HUDEP-2 (cell line): ENCODE measurements around the gene MLH1.
"Not testable (repeated sequence)": the region's sequence is repeated elsewhere in the genome, so short reads cannot be mapped to it uniquely, and the experiment has no call there.

Source experiments
- DNase-seq, 76 experiments: peaks; one replicate each; lab custom pipeline; 2025; ENCODE audit not compliant: unreplicated experiment in 76 of 76; lab: John Stamatoyannopoulos, UW

MLH1 gene

DNA sequence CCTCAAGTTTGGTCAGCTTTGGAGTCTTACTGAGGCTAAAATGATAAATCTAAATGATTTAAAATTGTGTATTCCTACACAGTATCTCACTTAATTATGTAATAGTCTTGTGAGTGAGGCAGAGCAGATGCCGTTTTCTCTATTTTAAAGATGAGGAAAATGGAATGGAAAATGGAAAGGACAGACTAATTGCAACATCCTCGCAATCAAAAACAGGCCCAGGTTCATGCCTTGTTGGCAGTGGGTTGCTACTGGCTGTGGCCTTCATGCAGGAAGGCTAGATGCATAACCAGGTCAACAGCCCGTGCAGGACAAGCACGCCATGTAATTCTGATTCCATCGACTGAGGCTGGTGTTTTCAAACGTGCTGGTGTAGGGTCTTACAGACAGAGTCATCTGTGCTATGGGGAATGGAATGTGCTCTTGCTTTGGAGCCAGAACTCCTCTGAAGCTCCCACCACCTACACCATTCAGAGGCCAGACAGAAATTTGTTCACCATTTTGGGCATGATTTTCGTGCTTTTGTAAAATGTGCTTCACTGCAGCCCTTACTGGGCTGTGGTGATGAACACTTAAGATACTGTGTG, 37.9 kb downstream of the MLH1 start:
- DNase-seq = no peak

DNA sequence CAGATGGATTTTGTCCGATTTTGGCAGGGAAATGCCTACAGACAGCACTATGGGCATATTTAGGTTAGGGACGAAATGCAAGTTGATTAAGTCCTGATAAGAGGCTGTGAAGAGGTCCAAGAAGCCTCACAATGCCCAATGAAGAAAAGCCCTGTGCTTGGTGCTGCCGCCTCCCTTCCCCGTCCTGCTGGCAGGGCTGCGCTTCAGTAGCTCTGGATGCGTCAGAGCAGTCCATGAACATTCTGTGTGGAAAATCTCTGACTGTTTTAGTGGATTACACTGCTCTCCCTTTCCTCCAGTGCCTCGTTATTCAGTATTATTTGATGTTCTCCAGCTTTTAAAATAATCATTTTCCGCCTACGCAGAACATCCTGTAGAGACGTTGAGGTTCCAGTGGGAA, 39.6 kb downstream of the MLH1 start:
- DNase-seq = no peak

DNA sequence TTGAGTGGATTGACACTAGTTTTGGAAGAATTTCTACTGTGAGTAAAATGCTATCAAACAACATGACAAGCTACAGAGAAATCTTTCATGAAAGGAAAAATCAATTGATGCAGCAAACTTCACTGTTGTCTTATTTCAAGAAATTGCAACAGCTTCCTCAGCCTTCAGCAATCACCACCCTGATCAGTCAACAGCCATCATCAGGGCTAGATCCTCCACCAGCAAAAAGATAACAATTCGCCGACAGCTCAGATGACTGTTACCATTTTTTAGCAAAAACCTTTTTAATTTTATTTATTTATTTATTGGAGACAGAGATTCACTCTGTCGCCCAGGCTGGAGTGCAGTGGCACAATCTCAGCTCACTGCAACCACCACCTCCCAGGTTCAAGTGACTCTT, 44.0 kb downstream of the MLH1 start:
- DNase-seq = no peak

DNA sequence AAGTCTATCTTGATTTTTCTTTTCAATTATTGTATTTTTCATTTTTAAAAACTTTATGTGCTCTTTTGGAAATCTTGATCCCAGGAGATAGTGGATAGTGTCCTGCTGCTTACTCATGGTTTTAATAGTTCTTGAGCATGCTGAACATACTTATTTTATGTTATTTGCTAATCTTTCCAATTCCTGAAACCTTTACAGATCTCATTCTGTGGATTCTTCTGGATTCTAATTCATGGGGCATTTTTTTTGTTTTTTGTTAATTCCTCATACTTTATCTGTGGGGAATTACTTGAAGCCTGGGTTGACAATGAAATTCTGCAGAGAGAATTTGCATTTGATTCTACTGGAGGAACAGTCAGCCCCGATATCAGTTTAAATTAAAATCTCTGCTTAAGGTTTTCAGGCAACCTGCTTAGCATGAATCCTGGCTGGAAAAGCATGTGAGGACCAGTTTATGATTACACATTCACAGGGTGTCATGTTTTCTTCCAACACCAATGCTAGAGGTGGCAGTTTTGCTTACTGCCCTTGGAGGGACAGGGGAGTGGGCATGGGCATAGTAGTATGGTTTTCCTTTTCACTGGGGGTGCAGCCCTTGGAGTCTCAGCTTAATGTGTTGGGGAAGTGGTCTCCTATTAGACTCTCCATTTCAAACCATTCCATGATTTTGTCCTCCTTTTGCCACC, 46.0 kb downstream of the MLH1 start:
- no peak for DNase-seq

DNA sequence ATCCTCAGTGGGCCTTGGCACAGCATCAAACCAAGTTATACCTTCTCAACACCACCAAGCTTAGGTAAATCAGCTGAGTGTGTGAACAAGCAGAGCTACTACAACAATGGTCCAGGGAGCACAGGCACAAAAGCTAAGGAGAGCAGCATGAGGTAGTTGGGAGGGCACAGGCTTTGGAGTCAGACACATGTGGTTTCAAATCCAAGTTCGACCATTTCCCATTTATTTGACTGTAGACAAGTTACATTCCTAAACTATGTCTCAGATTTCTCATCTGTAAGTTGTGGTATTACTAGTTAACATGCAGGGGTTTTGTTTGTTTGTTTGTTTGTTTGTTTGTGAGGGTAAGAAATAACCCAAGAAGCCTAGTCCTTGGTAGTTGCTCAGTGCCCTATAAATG, 46.9 kb downstream of the MLH1 start:
- no peak for DNase-seq

DNA sequence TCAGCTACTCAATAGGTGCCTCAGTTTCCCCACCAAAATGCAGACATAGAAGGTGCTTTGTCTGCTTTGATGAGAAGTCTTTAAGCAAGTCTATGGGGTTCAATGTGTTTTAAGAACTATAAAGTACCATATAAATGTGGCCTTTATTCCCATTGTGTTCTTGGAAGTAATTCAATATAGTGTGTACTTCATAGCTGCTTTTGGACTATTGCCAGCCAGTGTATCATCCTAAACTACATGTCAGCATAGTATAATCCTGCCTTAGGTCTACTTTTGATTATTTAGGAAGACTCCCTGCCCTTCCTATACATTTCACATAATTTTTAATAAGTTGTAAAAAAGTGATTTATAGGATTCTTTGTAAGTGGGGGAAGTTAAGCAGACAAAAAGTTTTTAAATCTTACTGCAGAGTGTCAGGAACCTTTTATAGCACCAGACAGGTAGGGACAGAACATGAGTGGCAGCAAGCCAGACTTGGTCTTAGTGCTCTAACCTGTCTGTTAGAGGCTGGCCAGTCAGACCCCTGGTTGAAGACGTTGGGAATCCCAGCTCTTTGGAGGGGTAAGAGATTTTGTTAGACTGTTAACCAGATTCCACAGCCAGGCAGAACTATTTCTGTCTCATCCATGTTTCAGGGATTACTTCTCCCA, 48.4 kb downstream of the MLH1 start:
- DNase-seq = no peak

DNA sequence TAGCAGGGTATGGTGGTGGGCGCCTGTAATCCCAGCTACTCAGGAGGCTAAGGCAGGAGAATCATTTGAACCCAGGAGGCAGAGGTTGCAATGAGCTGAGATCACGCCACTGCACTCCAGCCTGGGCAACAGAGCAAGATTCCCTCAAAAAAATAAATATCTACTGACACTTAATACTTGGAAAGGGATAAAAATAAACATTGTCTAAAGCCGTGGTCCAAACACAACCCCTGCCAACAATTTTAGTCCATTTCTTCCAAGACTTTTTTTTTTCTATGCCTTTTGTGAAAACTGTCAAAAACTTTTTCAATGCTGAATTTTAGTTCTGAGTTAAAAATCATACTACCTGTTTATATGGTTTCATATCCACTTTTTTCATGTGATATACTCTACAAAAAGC, 49.4 kb downstream of the MLH1 start:
- DNase-seq = not testable (repeated sequence)

DNA sequence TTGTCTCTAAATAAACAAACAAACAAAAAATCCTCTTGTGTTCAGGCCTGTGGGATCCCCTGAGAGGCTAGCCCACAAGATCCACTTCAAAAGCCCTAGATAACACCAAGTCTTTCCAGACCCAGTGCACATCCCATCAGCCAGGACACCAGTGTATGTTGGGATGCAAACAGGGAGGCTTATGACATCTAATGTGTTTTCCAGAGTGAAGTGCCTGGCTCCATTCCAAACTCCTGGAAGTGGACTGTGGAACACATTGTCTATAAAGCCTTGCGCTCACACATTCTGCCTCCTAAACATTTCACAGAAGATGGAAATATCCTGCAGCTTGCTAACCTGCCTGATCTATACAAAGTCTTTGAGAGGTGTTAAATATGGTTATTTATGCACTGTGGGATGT, 57.0 kb downstream of the MLH1 start:
- DNase-seq = no peak

DNA sequence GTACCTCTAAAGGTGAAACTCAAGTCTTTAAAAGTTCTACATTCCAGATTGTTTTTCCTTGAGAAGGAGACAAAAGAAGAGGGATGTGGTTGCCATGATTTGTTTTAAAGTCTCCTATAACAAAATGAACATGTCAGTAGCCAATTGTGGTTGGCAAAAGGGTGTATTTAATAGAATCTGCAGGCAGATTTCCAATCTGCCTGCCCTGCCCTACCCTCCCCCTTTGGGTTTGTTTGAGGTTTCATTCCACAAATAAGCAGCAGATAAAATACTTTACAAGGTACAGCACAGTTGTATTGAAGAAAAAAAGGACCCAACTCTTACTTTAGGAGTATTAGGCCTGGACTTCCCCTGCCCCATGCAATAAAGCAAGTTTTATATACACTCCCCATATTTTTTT, 59.5 kb downstream of the MLH1 start:
- DNase-seq = peak in 1 of 76 experiments; percentile 17

DNA sequence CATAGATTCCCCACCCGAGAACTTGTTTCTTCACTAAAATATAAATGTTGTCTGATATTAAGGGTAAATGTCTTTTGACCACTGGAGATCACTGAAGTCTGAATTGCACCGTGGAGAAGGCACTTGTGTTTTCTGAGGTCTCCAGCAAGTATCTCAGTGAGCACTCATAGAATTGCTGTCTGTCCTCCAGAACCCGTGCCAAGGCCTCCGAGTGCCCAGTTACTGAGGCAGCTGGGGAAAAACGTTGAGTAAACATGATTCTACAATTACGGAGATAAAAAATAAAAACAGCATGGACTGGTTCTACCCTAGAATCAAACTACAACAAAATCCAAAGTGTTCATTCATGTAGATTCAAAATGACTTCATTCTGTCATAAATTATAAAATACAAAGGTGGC, 60.0 kb downstream of the MLH1 start:
- no peak for DNase-seq

DNA sequence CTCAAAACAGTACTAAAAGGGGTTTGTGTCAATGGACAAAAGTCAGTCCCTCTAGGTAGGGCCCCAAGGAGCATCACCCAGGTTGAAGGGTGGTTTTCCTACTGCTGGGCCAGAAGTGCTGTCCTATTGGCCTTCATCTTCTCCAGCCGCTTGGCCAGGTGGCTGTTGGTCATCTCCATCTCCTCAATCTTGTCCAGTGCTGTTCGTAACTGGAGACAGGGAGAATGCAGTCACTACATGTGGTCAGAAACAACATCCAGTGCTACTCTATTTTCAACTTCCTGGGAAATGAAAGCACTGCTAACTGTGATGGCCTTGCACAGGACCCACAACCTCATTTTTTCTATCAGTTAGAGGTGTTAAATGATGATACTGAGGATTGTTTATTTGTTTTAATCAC, 60.4 kb downstream of the MLH1 start:
- DNase-seq = no peak

DNA sequence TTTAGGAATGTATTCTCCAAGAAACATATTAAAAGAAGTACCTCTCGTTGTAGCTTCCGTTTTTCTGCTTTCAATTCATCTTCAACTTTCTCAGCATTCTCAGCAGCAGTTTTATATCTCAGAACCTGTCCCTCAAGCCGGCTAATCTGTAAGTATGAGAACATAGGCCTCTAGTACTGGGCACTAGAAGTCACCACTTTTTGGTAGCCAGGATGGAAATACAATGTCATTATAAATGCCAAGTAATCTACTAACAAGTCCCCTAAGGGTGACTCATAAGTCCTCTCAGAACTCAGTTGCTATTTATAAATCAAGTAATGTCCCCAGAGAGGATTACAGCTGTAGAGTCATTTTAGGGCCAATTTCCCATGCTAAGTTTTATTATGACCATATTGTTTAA, 61.1 kb downstream of the MLH1 start:
- peak in 12 of 76 experiments; percentile 1 to 60 (median 30) for DNase-seq

DNA sequence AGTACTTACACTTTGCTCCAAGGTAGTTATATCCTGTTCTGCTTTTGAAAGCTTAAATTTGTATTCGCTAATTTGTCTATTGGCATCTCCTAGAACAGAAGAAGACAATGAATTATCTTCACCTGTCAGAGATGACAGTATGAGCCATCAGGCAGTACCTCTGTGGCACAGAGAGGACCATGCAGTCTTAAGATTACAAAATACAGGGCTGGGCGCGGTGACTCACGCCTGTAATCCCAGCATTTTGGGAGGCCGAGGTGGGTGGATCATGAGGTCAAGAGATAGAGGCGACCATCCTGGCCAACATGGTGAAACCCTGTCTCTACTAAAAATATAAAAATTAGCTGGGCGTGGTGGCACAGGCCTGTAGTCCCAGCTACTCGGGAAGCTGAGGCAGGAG, 61.8 kb downstream of the MLH1 start:
- peak in 27 of 76 experiments; percentile 3 to 54 (median 20) for DNase-seq

DNA sequence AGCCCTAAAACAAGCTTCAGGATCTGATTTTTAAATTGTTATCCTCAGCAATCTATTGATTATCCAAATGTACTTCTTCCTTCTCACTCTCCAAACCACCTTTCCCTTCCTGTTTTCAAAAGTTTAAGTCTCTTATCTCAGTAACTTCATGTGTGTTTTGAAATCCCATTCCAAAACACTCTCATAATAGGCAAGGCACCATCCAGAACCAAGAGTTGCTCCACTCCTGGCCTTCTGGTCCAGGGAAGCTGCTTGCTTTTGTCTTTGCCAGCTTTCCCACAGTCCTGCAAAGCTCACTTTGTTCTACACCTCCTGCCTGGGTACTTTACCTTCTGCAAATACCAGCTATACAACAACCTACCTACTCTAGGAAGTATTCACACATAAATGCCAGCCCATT, 63.5 kb downstream of the MLH1 start:
- DNase-seq = no peak

DNA sequence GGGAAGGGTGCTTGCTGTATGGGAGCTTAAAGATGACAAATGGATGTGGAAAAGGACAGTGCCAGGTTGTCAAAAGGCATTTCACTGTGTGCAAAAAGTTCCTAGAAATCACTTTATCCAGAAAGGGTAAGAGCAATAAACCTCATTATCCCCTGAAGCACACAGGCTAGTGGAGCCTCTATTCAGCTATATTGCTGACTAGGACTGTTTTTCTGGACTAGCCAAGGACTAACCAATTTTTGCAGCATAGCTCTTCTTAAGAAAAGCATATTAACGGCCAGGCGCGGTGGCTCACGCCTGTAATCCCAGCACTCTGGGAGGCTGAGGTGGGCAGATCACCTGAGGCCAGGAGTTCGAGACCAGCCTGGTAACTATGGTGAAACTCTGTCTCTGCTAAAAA, 64.8 kb downstream of the MLH1 start:
- no peak for DNase-seq

DNA sequence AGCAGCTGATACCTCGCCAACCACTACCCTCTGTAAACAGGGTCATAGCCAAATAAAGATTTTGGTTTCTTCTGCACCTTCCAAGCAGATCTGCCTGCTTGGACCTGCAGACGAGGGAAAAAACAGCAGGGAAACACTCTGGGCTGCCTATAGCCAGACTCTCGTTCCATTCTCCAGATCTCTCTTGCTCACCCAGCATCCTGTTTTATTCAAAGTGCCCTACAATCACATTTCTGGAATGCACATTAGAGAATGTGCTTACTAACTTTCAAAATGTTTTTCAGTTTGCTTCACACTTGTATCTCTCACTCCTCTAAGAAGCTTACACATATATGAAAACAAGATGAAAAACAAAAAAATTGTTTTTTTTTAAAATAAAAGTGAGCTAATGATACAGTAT, 71.4 kb downstream of the MLH1 start:
- no peak for DNase-seq

DNA sequence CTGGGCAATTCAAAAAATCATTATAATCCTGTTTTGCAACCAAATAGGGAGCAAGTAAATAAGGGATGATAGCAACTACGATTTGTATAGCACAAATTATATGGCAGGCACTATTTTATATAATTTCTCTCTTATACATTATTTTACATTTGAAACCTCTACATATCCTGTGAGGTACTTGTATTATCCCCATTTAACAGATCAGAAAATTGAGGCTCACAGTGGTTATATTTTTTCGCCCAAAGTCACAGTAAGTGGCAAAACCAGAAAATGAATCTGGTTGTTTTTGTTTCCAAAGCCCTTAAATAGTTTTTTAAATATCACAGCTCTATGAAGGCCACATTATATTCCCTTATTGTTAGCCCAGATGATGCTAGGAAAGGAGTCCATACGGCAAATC, 74.3 kb downstream of the MLH1 start:
- no peak for DNase-seq

DNA sequence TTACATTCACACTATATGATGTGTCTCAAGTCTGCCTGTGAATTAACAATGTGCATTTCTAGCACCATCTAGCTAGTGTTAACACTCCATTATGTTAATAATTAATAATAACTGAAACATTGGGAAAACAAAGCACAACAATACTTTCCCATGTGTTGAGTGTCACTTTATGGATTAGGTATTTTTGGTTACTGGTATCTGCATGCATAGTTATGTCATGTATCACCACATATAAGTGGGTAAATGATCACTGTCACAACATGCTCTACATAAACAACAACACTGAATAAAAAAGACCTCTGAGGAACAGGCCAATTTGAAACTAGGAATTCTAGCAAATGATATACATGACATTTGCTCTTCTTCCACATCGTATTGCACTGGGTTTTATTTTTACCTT, 74.7 kb downstream of the MLH1 start:
- DNase-seq = no peak

DNA sequence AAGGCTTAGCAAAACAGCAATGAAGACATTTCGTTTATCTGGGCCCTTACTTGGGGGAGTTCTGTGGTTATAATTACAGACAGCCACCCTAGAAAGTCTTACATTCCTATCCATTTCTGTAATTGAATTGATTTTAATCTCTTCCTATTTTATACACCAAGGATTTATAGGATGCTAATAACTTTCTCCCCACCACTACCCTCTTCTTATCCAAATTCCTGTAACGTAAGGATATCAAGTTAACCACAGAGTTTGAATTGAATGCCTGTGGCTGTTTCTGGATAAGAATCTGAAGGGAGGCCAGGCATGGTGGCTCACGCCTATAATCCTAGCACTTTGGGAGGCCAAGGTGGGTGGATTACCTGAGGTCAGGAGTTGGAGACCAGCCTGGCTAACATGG, 78.6 kb downstream of the MLH1 start:
- no peak for DNase-seq

DNA sequence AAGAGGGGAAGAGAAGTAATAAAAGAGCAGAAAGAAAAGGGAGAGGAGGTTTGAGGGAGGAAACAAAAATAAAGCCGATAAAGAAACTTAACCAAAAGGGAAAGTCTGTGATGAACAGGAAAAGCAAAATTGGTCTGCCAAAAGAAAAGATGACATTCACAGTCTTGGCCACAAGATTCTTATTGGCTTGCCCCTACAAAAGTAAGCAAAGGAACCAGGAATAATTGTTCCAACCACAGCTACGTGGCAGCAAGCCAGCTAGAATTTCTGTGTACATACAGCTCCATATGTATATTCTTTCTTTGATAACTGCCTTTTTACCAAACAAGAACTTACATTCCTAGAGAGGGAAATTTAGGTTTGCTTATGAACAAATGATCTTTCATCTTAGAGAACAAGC, 79.6 kb downstream of the MLH1 start:
- DNase-seq = peak in 25 of 76 experiments; percentile 1 to 51 (median 14)

DNA sequence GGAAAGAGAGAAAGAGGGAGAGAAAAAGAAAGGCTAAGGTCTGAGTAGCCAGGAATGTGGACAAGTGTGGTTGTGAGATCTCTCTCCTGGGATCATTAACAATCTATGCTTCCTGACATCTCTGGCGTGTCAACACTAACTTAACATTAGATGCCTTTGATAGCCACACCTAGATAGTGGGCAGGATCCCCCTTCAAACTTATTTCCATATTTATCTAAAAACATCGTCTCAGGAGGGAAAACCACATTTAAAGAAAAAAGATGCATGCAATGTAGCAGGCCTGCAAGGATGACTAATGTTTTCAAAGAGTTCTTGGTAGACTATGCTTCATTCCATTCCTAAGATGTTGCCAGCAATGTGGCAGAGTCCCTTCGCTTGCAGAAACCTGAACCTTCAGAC, 80.9 kb downstream of the MLH1 start:
- DNase-seq = no peak

DNA sequence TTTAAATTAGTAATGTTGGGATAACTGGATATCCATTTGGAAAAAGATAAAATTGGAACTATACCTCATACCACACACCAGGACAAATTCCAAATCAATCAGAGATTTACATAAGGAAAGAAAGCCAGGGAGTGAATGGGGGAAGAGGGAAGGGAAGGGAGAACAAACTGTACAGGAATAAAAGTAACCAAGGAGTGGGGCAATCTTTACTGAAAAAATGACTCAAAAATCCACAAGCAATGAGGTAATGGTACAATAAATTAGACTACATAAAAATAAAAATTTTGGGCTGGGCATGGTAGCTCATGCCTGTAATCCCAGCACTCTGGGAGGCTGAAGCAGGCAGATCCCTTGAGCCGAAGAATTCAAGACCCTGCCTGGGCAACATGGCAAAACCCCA, 82.6 kb downstream of the MLH1 start:
- no peak for DNase-seq
